ENCODE measurements around the gene WNK2. TPM values are rescaled to one million over a fixed set of nuclear protein-coding genes. Genes with fewer than 3 reads are reported as not detected.

WNK2 gene
- total RNA-seq, 1 experiment from 2014 or later = 69.4 TPM

DNA sequence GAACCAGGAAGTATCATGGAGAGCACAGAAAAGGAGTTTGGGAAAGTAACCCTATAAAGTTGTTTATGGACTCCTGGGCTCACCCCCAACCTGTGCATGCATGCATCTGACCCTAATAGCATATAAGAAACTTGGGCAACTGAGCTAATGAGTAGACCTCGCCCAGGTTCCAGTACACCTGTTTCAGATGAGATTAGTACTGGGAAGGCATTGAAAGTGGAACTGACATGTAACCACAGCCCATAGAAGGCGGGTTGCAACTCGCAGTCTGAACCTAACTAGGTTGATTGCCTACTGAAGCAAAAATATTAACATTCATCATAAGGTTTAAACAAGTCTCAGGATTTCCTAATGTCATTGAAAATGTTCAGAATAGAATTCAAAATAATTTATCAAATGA, 87.0 kb downstream of the WNK2 start:
- Histone ChIP-seq H3K56ac (ENCODE audit: insufficient read length, low read depth, low read length) (no peak overlapping the region), H3K27ac (ENCODE audit: insufficient read length, low read depth, low read length) (no peak overlapping the region), H3K4ac (ENCODE audit: low read depth, low read length) (no peak overlapping the region), H2BK12ac (ENCODE audit: insufficient read length, low read depth, low read length) (no peak overlapping the region), H4K8ac (replicated peaks; ENCODE audit: insufficient read length, low read depth, low read length) (no peak overlapping the region), H3K23me2 (ENCODE audit: insufficient read length, low read depth, low read length, poor library complexity, severe bottlenecking) (no peaks in the 10 kb centered on the region), H3K4me1 (ENCODE audit: insufficient read depth, low read length) (no peaks in the 10 kb centered on the region), H2AK5ac (ENCODE audit: insufficient read length, low read length) (no peak overlapping the region), H4K5ac (ENCODE audit: insufficient read length, low read depth, low read length) (no peak overlapping the region), H4K91ac (ENCODE audit: insufficient read length, low read depth, low read length) (no peak overlapping the region), H3K79me2 (ENCODE audit: insufficient read depth, low read length) (no peaks in the 10 kb centered on the region), H3K23ac (ENCODE audit: insufficient read length, low read depth, low read length) (no peak overlapping the region), H3K27me3 (ENCODE audit: insufficient read depth, low read length) (no peaks in the 10 kb centered on the region), H3T11ph (ENCODE audit: low read length) (no peak overlapping the region), H4K20me1 (ENCODE audit: control insufficient read depth, insufficient read depth, insufficient read length) (no peaks in the 10 kb centered on the region), H3K18ac (ENCODE audit: insufficient read length, low read depth, low read length) (no peak overlapping the region), H2BK20ac (ENCODE audit: low read depth, low read length, poor library complexity, severe bottlenecking) (no peak overlapping the region), H3K9ac (ENCODE audit: extremely low read depth, insufficient read length, low read length) (no peak overlapping the region), H3K4me2 (ENCODE audit: insufficient read depth, insufficient read length, low read length) (no peak overlapping the region), H3K9me3 (ENCODE audit: control insufficient read depth, low read depth, low read length) (no peaks in the 10 kb centered on the region), H2AFZ (ENCODE audit: low read length) (no peak overlapping the region), H2BK5ac (ENCODE audit: insufficient read length, low read length) (no peak overlapping the region), H2BK120ac (ENCODE audit: low read depth, low read length, poor library complexity, severe bottlenecking) (no peak overlapping the region), H3K14ac (ENCODE audit: insufficient read depth, low read length) (no peak overlapping the region), H2BK15ac (ENCODE audit: low read depth, low read length) (no peak overlapping the region), H3K79me1 (ENCODE audit: insufficient read depth, low read depth, low read length, poor library complexity, severe bottlenecking) (no peaks in the 10 kb centered on the region)
- Mint-ChIP-seq H3K36me3 (ENCODE audit: insufficient read depth in 1 of 3, low read depth in 3 of 3) (peaks cover 31 to 39% (median 37%) of the 10 kb centered on the region in 3 experiments), H3K4me1 (no peaks in the 10 kb centered on the region), H3K27ac (no peak overlapping the region), H3K4me3 (no peak overlapping the region), H3K27me3 (ENCODE audit: low read depth) (no peaks in the 10 kb centered on the region), H3K9me3 (peaks cover 0 to 8% of the 10 kb centered on the region in 2 experiments; a peak in 2 of 5 replicates)
- TF ChIP-seq, protein P1, sequence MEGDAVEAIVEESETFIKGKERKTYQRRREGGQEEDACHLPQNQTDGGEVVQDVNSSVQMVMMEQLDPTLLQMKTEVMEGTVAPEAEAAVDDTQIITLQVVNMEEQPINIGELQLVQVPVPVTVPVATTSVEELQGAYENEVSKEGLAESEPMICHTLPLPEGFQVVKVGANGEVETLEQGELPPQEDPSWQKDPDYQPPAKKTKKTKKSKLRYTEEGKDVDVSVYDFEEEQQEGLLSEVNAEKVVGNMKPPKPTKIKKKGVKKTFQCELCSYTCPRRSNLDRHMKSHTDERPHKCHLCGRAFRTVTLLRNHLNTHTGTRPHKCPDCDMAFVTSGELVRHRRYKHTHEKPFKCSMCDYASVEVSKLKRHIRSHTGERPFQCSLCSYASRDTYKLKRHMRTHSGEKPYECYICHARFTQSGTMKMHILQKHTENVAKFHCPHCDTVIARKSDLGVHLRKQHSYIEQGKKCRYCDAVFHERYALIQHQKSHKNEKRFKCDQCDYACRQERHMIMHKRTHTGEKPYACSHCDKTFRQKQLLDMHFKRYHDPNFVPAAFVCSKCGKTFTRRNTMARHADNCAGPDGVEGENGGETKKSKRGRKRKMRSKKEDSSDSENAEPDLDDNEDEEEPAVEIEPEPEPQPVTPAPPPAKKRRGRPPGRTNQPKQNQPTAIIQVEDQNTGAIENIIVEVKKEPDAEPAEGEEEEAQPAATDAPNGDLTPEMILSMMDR (conservative IDR thresholded peaks at IDR 0.05) = no peak
- no peak for DNase-seq
- WGBS (ENCODE audit: extremely low coverage, insufficient read length, low lambda C conversion rate) = no CpG with 5 or more reads among the region's 3 CpGs

Data from H9 (cell line).